HG03064 (cell line): ENCODE data around the gene GARS1.

Source experiments
- ATAC-seq: cut with Tn5 transposase; IDR thresholded peaks from one replicate; pipeline ENCODE4 v1.9.1; 2021; ENCODE audit warnings: low read depth; ENCODE audit not compliant: unreplicated experiment

The GARS1 gene

DNA sequence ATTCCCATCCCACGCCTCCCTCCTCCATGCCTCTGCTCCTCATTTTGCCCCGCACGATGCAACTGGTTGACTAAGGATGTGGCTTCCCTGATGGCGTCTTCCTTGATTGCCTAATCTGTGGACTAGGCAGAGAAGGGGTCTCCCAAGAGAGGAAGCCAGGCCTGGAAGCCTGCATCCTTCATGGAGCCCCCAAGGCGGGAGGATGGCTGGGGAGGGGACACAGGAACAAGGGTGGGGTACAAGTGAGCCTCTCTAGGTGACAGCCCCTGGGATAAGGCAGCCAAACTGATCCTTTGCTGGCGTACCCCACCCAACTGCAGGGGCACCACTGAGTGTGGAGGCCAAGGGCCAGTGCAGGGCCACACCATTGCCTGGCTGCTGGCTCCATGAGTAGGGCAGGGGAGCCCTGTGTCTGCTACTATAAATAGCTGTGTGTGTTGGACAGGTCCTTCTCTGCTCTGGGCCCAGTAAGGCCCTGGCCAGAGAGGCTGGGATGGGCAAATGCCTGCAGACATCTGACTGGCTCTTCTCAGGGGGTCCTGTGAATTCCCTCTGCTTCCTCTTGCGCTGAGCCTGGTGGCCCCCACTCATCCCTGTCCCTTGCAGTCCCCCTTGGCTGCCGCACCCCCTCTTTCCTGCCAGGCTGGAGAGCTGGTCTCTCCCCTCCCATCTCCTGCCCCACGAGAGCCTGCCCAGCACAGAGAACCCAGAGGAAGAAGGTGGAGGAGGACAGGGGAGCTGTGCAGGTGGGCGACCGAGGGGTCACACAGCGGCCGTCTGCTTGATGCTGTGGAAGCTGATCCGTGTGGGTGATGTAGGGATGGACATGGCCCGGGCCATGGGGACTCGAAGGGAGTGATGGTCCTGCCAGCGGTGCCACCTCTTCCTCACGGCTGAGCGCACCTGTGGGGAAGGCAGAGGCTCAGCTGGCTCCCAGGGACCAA, 58.3 kb downstream of the GARS1 start:
- no peak for ATAC-seq

DNA sequence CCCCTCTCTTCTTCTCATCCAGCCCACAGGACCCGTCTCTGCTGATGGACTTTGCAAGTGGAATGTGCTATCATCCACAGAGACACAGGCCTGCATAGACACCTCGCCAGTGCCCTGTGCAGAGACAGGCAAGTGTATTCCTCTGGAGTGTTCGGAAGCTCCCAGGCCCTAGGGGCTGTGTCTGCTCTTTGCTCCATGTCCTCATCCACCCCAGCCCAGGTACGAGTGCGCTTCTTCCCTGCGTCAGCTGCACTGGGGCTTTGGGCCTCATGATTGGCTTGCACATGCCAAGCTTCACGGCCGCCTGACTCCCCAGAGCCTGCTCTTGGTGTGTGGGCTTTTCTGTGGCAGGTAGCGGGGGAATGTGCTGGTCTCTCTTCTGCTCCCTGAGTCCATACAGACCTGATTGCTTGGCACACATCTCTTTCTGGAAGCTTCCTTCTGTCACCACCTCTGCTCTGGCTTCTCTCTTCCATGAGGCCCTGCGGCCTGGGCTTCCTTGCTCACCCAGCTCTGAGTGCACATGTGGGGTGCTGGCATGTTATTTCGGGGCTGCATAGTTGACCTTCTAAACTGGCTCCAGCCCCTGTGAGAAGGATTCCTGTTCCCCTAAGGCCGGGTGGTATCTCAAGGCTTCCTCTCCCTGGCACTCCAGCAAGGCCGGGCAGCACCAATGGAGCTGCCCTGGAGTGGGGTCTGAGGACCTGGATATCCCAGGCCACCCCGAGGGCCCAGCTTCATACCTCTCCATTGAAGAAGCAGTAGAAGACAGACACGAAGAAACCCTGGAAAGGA, 59.8 kb downstream of the GARS1 start:
- ATAC-seq = no peak

DNA sequence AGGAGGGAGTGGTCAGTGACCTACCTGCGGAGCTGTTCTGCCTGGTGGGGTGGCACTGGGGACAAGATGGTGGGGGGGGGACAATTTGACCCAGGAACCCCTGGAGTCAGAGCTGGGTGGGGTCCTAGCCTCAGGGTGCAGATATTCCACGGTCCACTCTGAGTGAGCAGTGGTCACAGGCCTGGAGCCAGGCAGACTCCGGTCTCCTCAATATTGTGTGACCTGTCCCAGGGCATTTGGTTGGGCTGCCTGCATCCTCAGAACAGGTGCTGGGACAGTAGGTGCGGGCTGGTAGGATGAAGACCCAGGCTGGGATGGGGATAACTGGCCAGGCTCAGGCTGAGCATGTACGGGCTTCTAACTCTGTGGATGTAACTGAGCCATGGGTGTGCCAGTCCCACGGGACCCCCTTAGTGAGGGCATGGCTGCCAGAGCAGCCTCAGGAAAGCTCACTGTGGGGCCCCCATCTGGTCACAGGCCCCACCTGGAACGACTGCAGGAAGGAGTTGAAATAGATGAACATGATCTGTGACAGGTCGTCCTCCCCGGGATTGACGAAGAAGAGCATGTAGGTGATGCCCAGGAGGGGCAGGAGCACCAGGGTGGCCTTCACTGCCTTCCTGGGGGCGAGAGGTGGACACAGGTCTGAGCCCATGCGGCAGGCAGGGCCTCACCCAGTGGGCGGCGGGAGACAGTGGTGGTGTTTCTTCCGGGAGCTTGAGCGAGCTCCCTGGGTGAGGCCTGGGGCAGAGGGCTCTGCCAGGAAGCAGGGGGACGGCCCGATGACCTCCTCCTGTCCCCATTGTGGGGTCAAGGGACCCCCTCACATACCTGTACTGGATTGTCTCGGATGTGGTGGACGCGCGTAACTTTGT, 60.7 kb downstream of the GARS1 start:
- no peak for ATAC-seq

DNA sequence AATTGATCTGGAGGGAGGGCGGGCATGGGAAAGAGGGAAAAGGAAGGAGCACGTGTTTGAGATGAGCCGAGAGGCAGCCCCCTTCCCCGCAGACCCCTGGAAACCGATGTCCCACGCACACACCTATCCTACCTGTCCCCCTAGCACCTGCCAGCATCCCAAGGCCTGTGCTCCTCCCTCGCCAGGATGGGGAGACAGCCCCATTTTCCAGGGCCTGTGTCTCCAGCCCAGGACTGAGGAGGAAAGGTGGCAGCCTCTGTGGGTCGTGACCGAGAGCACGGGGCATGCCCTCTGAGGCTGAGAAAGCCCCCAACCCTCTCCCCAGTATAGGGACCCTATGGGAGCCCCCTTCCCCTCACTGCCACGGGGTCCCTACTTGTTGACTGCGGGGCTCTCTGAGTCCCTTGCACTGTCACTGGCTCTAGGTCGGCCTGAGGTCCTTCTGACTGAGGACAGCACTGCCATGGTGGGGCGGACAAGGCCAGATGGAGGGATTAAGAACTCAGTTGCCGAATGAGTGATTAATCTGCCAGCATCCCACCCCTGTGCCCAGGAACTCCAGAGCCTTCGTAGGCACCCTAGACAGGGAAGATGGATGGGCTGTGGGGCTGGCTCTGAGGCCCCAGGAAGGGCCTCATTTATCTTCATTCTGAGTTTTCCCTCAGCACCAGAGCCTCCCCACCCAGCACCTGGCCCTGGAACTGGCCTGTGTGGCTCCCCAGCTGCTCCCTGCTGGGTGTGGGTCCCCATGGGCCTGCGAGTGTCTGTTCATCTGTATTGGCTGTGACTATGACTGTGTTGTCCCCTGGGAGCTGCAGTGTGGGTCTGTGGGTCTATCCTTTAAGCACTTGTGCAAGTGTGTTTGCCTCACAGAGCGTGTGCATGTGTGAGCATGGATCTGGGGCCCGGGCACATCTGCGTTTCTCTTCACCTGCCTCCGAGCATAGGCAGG, 61.6 kb downstream of the GARS1 start:
- ATAC-seq = no peak

DNA sequence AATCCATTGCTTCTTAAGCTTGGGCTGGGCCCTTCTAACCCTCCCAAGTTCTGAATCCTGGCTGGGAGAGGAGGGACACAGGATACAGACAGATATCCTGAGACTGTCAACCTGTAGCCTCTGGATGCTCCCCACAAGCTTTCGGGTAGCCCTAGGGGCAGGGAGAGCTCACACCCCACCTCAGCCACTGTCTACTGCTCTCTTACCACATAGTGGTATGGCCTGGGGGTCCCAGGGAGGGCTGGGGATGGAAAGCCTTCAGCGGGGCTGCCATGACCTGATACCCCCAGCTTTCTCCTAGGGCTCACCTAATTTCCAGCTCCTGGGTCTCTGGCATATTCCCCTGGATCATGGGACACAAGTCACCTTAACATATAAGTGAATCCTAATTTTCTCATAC, 62.5 kb downstream of the GARS1 start:
- no peak for ATAC-seq

DNA sequence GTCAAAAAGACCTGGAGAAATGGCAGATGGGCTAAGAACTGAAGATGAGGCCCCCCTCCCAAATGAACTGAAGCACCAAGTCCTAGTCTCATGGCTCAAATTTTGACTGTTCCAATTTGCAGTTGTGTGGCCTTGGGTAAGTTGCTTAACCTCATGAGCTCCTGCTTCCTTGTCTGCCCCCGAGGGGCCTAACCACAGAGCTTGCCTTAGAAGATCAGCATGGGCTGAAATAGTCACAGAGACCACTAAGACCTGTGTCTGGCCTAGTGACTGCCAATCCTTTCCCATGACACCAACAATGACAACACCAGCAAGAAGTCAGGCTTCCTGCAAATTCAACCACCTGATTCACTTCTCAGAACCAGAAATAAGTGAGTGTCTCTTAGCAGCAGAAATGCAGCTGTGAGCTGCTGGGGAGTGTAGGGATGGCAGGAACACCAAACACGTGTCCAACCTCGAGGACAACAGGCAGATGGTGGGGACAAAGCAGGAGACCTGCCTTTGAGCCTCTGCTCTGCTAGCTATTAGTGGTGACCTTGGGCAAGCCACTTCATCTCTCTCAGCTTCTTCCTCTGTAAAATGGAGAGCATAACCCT, 63.9 kb downstream of the GARS1 start:
- no peak for ATAC-seq

DNA sequence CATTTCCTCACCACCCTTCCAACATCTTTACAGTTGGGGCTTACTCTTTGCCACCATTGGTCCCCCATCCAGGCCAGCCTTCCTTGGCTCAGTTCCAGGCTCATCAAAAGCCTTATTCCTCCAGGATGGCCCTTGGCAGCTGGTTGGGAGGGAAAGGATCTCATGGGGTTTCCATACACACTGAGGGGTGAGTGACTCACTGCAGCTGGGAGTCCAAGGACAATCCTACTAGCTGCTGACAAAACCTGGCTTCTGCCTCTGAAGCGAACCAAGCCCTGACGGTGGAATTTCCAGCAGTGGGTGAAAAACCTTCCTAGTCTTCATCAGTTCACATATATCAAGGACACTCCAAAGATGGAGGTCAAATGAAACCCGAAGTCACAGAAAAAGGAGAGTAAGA, 64.6 kb downstream of the GARS1 start:
- ATAC-seq = no peak

DNA sequence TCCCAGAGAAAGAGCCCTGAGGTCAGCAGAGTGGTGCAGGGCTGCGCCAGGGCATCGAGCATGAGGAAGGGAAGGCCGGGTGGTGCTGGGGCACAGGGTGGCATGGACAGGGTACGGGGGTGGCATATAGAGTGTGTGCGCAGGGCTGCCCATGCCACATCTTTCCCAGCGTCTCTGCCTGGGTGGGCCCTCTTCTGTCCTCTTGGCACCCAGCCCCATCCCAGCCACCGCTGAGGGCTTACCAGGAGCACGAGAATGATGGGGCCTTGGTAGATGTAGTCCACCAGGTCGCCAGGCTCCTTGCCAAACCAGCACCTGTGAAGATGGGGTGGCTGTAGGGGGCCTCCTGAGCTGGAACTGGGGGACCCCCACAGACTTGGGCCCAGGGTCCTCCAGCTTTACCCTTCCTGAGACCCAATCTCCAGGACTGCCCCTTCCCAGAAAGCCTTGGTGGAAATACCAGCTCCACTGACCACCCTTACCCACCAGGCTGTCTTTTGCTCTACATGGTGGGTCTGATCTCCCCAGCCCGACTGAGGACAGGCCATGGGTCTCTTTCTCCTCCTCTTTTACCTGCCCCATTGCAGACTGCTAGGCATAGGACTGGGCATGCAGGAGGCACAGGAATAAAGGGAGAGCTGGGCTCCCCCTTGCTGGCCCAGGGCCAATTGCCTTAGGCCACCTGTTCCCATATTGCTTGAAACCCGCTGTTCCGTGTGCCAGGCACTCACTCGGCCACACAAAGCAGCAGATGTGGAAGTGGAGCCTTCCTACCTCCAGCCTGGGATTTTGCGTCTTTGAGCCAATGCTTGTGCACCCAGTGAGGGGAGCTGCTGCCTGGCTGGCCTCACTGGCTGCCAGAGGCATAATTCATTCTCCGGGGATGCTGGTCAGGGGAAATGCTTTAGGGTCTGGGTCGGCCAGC, 65.9 kb downstream of the GARS1 start:
- ATAC-seq = no peak

DNA sequence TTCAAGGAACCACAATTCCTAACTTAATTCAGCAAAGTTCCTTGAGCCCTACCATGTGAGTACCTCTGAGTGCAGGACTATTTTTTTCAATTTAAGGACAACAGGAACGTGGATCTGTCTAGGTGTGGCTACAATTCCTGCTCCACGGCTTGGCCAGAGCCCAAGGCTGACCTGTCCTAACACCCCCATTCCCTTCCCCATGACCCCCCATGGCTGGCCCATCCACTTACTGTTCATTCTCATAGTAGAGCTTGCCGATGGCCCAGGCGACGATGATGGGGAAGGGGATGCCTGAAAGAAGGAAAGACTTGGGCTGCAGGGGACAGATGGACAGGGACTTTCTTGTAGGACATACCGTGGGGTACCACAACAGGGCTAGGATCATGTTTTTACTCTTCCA, 67.2 kb downstream of the GARS1 start:
- ATAC-seq = no peak

DNA sequence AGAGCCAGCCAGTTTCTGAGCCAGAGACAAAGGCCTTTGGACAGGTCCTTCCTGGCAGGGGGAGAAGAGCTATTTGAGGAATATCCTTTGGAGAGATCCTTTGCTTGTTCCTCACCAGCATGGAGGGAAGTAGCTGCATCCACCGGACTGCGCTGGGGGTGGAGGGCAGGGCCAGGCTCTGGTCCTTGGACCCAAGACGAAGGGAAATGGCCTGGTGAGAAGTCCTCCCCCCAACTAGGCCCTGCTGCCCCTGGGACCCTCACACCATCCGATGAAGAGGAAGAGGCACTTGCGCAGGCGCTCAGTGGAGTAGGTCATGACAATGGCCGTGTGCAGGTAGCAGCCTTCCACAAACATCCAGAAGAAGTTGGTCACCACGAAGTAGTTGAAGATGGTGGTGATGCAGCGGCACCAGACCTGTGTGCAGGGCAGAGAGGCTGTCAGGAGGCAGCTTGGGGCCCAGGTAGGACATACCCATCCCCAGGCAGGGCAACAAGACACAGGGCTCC, 67.8 kb downstream of the GARS1 start:
- no peak for ATAC-seq

DNA sequence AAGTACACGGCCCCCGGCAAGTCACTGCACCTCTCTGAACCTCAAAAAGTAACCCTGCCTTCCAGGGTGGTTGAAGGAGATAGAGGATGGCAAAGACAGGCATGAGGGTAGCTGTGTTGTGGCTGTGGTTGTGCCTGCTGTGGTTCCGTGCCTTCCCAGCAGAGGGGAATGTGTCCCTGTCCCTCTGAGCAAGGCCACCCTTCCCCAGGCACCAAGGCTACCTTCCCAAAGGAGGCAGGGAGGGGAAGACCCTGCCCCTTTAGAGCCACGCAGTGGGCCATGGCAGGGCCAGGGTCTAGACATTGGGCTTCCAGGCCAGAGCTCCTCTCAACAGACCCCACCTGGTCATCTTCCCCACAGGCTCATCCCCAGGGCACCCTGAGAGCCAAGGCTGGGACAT, 68.7 kb downstream of the GARS1 start:
- no peak for ATAC-seq

DNA sequence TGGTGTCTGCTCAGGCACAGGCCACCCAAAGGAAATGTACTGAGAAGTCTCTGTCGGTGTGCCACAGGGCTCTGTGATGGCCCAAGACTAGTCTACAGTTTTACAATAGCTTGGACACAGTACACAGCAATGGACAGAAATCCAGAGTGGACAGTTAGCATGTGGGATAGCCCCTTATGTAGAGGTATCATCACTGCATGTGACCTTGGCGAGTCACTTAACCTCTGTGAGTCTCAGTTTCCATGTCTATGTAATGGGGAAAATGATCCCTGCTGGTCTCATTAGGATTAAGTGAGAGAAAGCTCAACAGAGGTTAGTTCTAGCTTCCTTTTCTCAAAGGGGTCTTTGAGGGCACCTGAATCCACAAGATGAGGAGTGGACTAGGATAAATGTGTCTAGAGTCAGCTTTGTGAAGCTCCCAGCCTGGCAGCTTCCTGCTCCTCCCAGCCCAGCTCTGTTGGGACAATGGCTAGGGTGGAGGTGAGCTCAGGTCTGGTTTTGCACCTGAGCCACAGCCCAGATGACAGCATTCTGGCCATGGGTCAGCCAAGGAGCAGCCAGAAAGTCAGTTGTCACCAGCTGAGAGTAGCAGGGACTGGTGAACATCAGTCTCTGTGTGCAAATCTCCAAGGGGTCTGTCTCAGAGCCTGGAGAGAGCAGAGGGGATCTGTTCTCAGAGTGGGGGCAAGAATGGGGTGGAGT, 69.7 kb downstream of the GARS1 start:
- no peak for ATAC-seq

DNA sequence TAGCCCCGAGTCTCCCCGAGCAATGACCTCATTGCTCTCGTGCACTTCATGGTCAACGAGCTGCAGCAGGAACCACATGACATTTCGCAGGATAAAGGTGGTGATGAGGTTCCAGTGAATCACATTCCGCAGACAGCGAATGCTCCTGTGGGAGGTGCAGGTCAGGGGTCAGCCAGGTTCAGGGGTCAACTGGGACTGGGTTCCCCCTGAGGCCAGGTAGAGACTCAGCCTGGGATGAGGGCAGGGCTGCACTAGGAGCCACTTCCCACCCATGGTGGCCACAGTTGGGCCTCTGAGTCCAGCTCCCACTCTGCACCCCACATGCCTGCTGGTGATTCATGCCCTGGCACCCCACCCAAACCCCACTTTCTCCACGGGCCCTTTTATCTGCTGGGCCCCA, 70.4 kb downstream of the GARS1 start:
- ATAC-seq = no peak

DNA sequence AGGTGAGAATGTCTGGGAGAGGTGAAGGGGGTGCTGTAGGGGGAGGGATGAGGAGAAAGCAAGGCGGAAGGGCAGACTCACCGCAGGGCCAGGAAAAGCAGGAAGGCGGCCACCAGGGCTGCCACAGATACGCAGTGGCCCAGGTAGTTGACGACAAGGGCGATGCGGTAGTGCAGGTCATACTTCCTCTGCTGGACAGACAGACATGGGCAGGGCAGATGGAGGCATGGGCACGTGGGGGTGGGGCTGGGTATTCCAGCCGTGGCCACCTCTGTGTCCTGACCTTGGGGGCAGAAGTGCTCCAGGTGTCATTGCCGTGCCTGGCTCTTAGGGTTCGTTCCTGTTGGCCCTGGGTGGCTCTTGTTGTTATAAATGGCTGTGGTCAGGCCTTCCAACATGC, 70.8 kb downstream of the GARS1 start:
- ATAC-seq = no peak

DNA sequence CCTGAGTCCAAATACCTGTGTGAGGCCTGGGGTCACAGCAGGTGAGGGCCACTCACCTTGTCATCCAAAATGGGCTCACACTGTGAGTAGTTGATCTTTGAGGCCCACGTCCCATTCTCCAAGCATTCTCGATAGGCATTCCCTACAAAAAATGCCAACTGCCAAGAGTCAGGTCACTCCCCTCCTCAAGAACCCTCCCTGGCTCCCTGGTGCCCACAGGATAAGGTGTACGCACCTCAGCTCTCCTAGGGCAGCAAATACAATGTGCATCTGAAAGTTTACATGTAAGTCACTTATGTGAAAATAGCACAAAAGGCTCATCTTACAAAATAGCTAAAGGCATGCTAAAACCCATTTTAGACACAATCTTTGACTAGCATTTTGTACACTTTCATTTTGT, 72.5 kb downstream of the GARS1 start:
- ATAC-seq = no peak

DNA sequence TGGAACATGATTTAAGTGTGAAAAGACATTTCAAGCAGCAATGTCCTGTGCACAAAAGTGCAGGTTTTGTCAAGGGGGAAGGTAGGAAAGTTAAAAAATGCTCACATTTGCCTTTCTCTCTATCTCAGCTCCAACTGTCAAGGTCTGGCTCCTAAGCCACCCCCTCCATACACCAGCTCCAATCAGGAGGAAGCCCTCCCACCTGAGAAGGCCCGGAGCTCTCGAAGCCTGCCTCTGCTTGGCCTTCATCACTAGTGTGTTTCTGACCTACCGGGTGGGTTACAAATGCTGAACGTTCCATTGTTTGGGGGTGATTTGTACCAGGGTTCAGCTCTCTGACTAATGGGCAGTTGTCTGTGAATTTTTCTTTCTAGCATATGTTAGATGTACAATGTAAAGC, 73.4 kb downstream of the GARS1 start:
- ATAC-seq = no peak

DNA sequence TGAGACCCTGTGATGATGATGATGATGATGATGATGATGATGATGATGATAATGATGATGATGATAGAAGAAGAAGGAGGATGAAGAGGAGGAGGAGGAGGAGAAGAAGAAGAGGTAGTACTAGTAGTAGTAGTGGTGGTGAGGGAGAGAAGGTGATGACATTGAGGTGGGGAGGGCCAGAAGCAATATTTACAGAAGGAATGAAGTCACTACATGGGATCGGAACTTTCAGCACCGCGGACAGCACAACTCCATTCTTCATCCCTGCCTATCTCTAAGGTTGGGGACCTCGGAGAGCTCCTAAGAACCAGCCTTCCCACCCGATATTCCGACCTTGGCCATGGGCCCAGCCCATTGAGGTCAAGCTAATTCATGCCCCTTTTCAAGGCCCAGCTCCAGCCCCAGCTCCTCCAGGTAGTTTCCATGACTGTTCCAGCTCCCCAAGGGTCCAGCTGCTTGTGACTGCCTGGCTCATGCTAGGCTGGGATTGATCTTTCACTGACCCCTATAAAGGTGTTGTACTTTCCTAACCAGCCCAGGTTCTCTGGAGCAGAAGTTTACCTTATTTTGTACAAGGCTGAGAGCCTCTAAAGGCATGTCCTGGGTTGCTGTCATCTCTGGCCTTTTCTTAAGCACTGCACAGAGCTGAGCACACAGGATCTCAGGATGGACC, 77.3 kb downstream of the GARS1 start:
- ATAC-seq = no peak
